Measurements from ENCODE around the gene DCLK1. TPM values are rescaled to one million over a fixed set of nuclear protein-coding genes. Genes with fewer than 3 reads are reported as not detected.

The DCLK1 gene
- total RNA-seq, 1 donor from 2014 or later, result 22.4 TPM

- Mint-ChIP-seq H3K27me3 (ENCODE audit: low read depth) (no peaks in the 10 kb centered on the region), H3K4me1 (peaks cover 11% of the 10 kb centered on the region), H3K9me3 (peaks cover 2% of the 10 kb centered on the region), H3K36me3 (ENCODE audit: low read depth) (no peaks in the 10 kb centered on the region), H3K4me3 (no peak overlapping the region), H3K27ac (ENCODE audit: unreplicated experiment) (no peak overlapping the region)
- TF ChIP-seq, protein P1, sequence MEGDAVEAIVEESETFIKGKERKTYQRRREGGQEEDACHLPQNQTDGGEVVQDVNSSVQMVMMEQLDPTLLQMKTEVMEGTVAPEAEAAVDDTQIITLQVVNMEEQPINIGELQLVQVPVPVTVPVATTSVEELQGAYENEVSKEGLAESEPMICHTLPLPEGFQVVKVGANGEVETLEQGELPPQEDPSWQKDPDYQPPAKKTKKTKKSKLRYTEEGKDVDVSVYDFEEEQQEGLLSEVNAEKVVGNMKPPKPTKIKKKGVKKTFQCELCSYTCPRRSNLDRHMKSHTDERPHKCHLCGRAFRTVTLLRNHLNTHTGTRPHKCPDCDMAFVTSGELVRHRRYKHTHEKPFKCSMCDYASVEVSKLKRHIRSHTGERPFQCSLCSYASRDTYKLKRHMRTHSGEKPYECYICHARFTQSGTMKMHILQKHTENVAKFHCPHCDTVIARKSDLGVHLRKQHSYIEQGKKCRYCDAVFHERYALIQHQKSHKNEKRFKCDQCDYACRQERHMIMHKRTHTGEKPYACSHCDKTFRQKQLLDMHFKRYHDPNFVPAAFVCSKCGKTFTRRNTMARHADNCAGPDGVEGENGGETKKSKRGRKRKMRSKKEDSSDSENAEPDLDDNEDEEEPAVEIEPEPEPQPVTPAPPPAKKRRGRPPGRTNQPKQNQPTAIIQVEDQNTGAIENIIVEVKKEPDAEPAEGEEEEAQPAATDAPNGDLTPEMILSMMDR (conservative IDR thresholded peaks at IDR 0.05), result no peak
- no peak for DNase-seq (ENCODE audit: low read depth, low spot score)
These were observed 244.0 kb downstream of the DCLK1 start for GRCh38 chr13:35887115-35887666.

- Mint-ChIP-seq H3K4me3 (no peak overlapping the region), H3K36me3 (ENCODE audit: low read depth) (no peaks in the 10 kb centered on the region)
- TF ChIP-seq, protein P1 (conservative IDR thresholded peaks at IDR 0.05), result no peak
These were observed 244.7 kb downstream of the DCLK1 start for GRCh38 chr13:35886332-35887114.

DNA sequence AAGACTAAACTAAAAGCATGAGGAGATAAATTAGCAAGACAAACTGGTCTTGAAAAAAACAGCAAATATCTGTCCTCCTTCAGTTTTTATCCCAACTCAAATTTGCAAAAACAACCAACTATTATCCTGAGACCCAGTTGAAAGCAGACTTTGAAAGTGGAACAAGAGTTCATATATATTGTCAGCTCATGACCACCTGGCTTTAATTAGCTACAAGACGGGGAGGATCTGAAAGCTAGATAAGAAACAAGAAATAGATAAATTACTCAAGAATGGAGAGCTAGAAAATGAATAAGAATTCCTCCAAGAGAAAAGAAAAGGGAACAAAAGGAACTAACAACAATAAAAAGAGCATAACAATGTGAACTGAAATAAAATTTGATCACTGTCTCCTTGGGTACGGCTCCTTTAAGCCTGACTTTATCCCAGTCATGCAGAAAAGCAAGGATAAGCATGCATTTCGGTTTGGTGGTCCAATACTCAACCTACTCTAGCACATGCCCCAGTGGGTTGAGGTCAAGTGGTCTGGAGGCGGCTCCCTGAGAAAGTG, 246.9 kb downstream of the DCLK1 start:
- DNase-seq (ENCODE audit: low read depth, low spot score), result no peak
- no peaks in the 10 kb centered on the region for H3K27me3 Mint-ChIP-seq (ENCODE audit: low read depth)
- no peak overlapping the region for H3K27ac Mint-ChIP-seq (ENCODE audit: unreplicated experiment)
- H3K4me3 Mint-ChIP-seq, result no peak overlapping the region
- H3K36me3 Mint-ChIP-seq (ENCODE audit: low read depth), result no peaks in the 10 kb centered on the region
- peaks cover 11% of the 10 kb centered on the region for H3K4me1 Mint-ChIP-seq
- TF ChIP-seq, protein P1 (conservative IDR thresholded peaks at IDR 0.05), result no peak
- H3K9me3 Mint-ChIP-seq, result peaks cover 2% of the 10 kb centered on the region

More at GRCh38 chr13:35886332-35887114, 244.7 kb downstream of the DCLK1 start:
- Mint-ChIP-seq H3K9me3 (peaks cover 2% of the 10 kb centered on the region), H3K27ac (ENCODE audit: unreplicated experiment) (no peak overlapping the region), H3K27me3 (ENCODE audit: low read depth) (no peaks in the 10 kb centered on the region), H3K4me1 (peaks cover 11% of the 10 kb centered on the region)
- DNase-seq (ENCODE audit: low read depth, low spot score), result no peak

DNA sequence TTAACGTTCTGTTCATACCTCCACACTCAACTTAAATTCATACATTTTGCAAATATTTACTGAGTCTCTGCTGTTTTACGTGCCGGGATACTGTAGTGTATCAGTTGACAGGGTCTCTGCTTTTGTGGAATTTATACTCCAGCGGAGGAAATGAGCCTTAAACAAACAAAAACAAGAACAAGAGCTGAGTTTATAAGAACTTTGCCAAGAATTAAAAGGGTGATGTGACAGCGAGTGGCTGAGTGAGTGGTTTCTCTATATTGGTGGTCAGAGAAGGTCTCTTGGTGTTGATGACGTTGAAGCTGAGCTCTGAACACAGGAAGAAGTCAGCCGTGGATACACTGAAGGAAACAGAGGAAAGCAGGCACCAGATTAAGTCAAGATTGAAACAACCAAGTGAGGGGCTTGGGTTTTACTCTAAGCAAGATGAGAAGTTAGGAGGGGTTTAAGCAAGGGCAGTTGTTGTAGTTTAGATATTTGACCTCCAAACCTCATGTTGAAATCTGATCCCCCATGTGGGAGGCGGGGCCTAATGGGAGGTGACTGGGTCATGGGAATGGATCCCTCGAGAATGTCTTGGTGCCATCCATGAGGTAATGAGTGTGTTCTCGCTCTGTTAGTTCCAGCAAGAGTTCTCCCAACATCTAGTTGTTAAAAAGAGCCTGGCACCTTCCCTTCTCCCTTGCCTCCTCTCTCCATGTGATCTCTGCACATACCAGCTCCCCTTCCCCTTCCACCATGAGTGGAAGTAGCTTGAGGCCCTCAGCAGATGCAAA, 248.3 kb downstream of the DCLK1 start:
- DNase-seq (ENCODE audit: low read depth, low spot score), result no peak
- TF ChIP-seq, protein P1 (conservative IDR thresholded peaks at IDR 0.05), result no peak
- H3K9me3 Mint-ChIP-seq, result peaks cover 2% of the 10 kb centered on the region
- no peaks in the 10 kb centered on the region for H3K27me3 Mint-ChIP-seq (ENCODE audit: low read depth)
- no peak overlapping the region for H3K27ac Mint-ChIP-seq (ENCODE audit: unreplicated experiment)
- no peaks in the 10 kb centered on the region for H3K4me1 Mint-ChIP-seq
- no peak overlapping the region for H3K4me3 Mint-ChIP-seq
- H3K36me3 Mint-ChIP-seq (ENCODE audit: low read depth), result no peaks in the 10 kb centered on the region

GRCh38 chr13:35881360-35881759, 249.8 kb downstream of the DCLK1 start:
- TF ChIP-seq, protein P1 (conservative IDR thresholded peaks at IDR 0.05), result no peak
- DNase-seq (ENCODE audit: low read depth, low spot score), result no peak
- Mint-ChIP-seq H3K9me3 (peaks cover 2% of the 10 kb centered on the region), H3K27me3 (ENCODE audit: low read depth) (no peaks in the 10 kb centered on the region), H3K4me3 (no peak overlapping the region), H3K36me3 (ENCODE audit: low read depth) (no peaks in the 10 kb centered on the region), H3K4me1 (no peaks in the 10 kb centered on the region), H3K27ac (ENCODE audit: unreplicated experiment) (peak overlapping the region; percentile 64)
